Activated CD8-positive, alpha-beta memory T cell treated with anti-CD3 and anti-CD28 coated beads for 24 hours (primary cell): ENCODE data around the gene FOXL2NB.

Experiments
- DNase-seq: peaks from one replicate; pipeline ENCODE4 v3.0.0-alpha.2; 2020

FOXL2NB gene

DNA sequence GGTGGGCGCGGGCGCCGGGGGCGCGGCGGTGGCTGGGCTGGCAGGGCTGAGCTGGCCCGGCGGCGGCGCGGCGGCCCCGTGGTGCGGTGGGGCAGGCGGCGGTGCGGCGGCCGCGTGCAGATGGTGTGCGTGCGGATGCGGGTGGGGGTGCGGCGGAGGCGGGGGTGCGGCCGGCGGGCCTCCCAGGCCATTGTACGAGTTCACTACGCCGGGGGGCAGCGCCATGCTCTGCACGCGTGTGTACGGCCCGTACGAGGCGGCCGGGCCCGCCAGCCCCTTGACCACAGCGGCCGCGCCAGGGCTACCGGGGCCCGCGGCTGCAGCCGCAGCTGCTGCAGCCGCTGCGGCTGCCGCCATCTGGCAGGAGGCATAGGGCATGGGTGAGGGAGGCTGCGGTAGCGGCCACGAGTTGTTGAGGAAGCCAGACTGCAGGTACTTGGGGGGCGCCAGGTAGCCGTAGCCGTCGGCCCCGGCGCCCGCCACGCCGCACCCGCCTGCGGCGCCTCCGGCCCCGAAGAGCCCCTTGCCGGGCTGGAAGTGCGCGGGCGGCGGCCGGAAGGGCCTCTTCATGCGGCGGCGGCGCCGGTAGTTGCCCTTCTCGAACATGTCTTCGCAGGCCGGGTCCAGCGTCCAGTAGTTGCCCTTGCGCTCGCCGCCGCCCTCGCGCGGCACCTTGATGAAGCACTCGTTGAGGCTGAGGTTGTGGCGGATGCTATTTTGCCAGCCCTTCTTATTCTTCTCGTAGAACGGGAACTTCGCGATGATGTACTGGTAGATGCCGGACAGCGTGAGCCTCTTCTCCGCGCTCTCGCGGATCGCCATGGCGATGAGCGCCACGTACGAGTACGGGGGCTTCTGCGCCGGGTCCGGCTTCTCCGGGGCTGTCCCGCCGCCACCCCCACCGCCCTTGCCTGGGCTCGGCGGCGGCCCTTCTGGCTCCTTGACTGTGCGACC is 1.0 kb upstream of the FOXL2NB start:
- DNase-seq, result peak; percentile 67

DNA sequence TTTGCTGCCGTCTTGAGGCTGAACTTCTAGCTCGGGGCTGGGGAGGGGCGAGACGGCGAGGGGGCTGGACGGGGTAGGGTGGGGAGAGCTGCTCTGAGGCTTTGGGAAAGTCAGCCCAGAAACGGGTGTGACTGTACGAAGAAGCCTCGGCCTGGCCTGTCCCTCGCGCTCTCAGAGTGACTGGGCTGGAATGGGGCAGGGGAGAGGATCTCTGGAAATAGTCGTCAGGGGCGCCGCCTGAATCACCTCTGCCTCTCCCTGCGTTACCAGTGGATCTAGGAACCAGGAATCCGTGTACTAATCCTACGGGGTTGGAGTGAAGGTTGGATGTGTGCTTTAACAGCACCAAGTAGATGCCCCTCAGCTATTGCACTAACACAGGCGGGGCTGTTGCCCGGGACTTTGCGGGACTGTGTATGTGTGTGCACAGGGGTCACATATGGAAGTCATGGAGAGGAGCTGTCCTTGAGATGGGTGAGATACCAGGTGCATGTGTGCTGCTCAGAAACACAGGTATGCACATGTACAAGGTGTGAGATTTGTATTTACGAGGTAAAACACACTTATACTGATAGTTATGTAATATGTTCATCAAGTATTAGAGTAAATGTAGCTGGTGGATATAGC is 591 bp downstream of the FOXL2NB start:
- peak; percentile 62 for DNase-seq

DNA sequence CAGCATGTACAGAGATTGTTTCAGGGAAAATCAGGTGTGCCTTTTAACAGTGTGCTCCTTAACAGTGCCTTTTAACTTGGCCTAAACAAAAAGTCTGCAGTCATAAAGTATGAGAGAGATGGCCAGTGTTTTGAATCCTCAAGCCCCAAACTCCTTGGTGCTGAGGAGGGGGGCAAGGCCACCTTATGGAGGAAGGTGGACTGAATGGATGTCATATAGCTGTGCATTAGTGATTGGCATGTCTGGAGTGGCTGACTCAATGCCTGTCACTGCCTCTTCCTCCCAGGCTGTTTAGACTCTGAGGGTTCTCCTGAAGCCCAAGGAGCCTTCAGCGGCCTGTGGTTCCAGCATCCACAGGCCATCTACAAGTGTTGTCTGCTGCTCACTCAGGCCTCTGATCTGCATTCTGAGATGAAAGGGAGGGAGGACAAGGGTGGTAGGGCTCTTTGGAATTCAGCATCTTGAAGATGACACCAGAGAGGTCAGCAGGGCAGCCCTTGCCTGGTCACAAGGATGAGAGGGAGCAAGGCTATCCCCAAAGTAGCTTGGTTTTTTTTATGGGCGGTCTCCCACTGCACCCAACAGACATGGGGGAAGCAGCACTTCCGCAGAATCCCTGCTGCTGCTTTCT is 1.5 kb downstream of the FOXL2NB start:
- peak; percentile 54 for DNase-seq

DNA sequence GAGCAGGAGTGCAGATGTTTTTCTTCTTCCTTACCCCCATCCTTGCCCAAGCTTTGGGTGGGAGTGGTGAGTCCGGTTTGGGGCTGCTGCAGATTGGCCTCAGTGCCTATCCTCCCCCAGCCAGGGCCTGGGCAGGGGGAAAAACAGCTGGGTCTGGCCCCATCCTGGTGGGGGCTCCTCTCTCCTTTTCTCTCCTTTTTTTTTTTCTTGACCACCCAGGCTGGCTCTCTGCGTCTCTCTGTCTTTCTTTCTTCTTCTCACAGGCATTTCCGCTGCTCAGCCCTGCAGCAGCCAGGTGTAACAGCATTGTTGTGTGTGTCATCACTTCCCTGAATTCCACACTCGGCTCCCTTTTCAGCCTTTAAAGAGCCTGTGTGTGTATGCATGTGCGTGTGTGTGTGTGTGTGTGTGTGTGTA is 2.0 kb downstream of the FOXL2NB start:
- DNase-seq, result peak; percentile 52

DNA sequence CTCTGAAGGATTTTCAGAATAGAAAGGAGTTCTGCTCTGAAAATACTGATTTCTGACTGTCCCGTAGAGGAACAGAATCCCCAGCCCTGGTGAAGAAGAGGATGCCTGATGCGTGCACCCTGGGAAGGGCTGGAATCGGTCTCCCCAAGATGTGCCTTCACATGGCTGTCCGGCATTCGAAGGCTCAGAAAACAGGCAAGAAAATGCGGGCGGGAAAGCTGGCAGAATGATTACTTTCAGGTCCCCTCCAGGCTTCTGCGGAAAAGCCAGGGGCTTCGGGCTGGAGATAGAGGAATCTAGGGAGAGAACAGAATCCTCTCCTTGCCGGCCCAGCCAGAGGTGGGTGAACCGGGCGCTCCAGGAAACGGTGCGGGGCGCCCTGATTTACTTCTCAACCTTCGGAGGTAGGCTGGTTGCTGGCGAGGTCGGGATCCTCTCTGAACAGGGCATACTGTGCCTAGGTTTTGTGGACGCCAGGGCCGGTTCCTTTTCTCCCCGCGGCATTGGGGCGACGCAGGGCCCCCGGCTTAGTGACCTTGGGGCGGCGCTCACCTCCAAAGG is 2.5 kb downstream of the FOXL2NB start:
- peak; percentile 57 for DNase-seq

DNA sequence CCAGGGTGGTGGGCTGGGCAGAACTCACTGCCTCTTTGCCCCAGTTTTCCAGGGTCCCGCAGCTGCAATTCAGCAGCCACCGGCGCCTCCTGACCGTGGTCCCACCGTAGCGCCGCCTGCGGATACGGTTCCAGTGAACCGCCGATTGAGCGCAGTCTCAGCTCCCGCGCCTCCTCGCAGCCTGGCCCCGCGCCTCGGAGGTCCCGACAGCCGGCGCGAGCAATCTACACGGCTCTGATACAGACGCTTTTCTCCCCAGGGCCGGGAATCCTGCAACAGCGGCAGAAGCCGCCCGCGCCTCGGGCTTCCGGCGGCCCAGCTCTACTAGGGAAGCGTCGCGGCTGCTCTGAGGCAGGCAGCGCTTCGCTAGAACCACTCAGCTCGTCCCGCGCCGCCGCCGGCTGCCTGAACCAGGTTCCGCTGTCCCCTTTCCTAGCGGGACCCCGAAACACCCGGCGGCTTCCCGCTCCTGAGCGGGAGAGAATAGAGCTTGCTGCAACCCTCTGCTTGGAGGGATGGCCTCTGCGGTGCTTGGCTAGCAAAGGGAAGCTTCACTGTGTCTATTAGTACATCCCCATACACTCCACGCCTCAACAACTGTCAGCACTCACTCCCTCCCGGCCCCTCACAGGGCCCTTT is 3.1 kb downstream of the FOXL2NB start:
- peak; percentile 66 for DNase-seq

DNA sequence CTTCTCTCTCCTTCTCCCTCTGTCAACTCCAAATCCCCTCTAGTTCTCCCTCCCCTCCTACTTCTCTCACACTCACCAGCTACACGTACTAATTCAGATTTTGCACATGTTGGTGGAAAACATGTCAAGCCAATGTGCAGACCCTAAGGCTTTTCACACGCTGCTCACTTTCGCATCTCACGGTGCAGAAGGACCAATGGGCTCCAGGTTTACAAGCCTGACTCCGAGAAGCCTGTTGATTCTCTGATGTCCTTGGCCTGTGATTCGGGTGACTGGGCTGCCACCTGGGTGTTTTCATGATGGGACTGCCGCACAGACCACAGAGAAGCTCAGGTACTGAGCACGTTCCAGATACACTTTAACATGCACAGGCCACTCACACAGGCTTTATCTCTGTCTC is 3.7 kb downstream of the FOXL2NB start:
- peak; percentile 49 for DNase-seq

DNA sequence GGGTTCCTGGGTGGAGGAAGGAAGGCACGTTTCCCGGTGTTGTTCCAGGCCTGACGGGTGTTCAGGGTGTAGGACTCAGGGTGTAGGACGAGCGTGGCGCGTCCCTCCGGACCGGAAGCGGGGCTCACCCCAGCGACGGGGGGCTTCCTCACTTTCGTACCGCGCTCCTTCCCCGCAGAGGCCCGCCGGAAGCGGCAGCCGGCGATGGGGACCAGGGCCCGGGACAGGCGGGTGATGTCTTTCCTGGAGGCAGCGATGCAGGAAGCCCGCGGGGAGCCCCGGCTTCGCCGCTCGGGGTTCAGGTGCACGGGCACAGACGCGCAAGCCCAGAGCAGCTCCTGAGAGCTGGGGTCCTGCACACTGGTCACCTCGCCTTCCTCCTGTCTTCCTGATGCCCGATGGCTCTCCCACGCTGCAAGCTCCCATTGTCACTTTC is 13.4 kb downstream of the FOXL2NB start:
- DNase-seq, result peak; percentile 60

DNA sequence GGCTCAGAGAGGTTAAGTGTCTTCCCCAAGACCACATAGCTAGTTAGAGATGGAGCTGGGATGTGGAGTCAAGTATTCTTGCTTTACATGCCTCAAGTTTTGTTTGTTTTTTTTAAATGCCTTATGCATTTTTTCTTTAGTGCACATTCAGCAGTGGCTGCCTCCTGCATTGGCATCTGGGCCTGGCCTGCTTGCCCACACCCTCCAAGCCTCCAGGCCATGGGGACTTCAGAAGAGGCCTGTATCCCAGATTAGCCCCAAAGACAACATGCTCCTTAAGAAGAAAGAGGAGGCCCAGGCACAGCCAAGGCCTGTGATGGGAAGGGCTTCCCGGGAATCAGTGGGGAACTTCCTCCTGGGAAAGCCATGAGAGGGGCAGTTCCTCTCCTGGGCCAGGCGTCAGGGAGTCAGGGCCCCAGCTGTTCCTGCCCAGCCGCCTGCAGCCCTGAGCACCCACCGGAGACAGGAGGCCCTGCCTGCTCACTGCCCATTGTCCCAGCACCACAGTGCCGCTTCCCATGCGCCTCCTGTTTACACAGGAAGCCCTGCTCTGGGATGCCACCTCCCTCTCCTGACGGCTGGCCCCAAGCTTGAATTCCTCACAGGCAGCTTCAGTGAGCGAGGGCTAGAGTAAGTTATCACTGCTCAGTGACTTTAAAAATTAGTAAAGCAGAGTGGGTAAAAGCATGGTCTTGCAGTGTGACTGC is 16.0 kb downstream of the FOXL2NB start:
- DNase-seq, result peak; percentile 43

DNA sequence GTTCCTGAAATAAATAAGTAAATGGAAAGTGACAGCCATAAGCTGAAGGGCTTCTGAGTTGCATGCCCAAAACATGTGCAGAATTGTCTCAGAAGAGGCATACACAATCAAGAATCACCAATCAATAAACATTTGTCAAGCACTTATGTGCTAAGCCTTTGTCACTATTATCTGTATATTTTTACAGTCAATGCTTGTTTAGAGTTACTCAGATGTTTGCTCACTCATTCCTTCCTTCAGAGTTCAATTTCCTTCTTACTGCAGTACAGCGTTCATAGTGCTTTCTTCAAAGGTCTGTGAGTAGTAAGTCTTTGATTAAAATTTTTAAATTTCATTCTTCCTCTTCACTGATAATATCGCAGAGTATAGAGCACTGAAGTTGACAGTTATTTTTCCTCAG is 17.2 kb downstream of the FOXL2NB start:
- DNase-seq, result no peak

DNA sequence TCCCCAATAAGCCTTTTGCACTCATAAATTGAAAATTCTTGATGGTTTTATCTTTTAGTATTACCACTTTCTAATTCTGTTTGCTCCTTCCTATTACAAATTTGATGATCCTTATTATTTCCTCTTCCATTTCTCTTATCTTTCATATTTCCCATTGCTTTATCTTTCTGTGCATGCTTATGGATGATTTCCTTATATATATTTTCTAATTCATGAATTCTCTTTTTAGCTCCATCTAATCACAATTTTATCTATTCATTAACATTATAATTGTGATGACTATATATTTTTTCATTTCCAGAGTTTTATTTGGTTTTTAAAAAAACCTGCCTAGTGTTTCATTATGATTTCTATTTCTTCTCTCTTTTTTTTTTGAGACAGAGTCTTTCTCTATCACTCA is 17.9 kb downstream of the FOXL2NB start:
- no peak for DNase-seq

DNA sequence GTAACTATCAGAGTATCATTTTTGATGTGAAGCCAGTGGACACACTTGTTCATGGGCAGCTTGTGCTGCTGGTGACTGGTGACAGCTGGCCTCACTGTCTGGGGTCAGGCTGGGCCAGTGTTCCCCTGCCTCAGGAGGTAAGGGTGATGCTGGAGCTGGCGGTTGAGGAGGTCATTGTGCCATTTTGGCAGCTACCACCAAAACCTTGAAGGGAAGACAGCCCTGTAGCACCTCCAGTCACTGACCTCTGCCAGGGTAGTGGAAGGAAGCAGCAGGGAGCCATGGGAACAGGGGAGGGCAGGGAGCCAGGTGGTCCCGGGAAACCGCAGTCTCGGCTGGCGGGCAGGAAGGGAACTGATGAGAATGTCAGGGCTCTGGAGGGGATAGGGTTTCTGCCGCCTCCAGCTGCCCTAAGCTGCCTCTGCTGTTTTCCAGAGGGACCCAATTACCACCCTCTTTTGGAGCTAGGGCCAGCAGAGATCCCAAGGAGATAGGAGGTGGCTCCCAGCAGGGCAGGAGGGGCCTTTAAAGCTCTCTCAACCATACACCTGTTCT is 24.8 kb downstream of the FOXL2NB start:
- DNase-seq, result no peak

DNA sequence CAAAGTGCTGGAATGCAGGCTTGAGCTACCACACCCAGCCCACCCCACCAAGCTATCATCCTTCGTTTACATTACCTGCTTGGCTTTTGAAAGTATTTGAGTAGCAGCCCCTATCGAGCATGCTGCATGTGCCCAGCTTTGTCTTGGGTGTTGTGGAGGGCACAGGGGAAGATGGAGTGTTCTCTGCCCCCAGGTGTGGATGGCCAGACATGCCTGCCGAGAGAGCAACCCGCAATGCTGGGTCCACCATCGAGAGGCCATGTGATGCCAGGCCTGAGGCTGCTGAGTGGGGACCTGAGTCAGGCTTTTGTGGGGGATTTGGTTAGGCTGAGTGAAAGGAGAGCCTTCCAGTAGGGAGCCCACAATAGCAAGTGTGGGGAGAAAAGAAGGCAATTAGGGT is 25.9 kb downstream of the FOXL2NB start:
- no peak for DNase-seq

DNA sequence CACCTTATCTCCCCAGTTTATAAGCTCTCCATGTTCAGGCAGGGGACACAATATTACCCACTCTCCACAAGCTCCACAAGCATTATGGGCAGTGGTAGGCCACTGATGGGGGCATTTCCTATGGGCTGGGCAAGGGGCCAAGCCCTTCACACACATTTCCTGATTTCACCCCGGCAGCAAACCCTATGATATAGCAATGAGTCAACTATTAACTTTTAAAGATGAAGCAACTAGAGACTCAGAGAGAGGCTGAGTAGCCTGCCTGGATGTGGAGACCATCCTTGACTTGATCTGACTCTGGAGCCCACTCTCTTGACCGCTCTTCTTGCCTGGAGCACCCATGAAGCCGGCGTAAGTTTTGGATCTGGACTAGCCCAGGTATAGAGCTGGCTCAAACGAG is 27.4 kb downstream of the FOXL2NB start:
- DNase-seq, result no peak

DNA sequence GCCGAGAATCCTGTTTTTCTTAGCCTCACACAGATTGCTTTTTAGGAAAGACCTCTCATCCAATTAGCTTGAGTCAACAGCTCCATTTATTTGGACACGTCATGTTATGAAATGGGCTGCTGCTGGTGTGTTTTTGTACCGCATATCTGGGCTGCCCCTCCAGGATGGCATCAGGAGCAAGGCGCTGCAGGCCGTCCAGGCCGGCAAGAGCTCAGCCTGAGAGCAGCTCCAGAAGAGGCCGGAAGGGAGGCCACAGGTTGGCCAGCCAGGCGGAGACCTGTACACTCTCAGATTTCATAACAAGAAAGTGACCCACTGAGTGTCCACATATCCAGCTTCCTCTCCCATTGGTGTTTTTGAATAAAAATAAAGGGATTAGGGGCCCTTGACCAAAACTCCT is 28.3 kb downstream of the FOXL2NB start:
- no peak for DNase-seq

DNA sequence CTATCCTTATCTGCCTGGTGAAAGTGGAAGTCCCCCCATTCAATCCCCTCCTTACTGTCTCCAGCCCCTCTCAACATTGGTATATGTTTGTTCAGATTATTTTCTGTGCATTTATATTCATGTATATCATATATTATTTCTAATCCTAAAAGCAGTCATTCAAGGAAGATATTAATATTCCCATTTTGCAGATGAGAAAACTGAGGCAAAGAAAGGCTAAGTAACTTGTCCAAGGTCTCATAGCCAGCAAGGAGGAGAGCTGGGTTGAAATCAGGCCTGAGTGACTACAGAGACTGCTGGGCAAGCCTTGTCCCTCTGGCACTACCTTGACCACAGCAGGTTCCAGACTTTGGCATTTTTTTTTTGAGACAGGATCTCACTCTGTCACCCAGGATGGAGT is 29.0 kb downstream of the FOXL2NB start:
- no peak for DNase-seq

DNA sequence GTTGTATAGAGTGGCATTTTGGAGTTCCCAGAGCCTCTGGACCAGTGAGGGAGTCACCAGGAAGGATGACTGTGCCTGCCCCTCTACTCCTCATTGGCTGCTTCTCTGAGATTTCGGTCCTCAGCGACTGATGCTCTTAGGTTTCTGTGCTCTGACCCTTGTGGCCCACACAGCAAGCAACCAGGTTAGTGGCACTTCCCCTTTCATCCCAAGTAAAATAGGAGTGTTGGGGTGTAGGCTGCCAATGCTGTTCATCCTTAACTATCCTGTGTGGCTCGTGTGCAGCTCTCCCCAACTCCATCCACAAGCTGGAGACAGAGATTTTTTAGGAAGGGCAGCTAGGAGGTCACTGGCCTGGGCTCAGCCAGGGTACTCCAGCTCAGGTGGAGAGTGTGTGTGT is 37.8 kb downstream of the FOXL2NB start:
- DNase-seq, result no peak

DNA sequence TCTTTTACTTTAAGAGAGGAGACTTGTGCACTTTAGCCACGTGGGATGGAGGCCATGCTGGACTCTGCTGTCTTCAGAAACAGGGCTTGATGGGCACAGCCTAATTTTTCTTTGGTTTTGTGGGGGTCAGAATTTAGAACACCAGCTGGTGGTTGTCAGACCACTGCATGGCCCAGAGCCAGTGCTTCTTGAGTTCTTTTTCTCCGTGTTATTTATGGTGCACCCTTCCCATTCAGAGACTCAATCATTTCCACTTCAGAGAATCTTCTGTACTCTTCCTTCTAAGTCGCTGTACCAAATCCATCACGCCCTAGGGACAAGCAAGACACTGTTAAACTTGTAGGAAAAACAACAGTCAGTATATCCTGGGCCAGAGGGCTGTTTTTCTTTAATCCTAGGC is 38.9 kb downstream of the FOXL2NB start:
- DNase-seq, result no peak

DNA sequence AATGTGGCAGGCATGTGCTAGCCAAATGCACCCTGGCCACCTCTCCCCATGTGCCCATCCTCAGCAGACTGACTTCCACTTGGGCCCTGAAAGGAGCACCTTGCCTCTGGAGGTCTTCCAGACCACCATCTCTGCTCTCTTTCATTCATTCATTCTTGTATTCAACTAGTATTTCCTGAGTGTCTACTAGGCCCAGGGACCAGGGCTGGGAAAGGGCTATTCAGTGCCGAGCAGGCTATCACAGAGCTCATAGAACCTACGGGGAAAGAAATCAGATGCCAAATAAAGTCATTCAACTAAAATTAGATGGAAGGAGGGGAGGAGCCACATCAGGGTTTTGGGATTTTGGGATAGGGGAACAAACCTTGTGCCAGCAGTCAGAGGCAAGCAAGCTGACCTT is 40.2 kb downstream of the FOXL2NB start:
- no peak for DNase-seq

DNA sequence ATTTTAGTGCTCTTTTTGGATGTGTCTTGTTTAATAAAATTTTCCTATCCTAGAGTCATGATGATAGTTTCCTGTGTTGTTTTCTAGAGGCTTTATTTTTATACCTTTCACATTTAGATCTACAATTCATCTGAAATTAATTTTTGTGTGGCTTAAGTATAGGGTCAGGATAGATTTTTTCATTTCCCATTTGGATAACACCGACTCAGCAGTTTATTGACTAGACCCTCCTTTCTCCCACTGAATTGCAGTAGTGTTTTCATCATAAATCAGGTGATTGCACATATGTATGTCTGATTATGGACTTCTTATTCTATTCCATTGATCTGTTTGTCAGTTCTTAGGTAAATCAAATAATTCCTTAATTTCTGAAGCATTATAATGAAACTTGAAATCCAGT is 48.7 kb downstream of the FOXL2NB start:
- DNase-seq, result no peak
